Myocyte (in vitro differentiated cells): ENCODE data around the gene FHOD3. TPM values are rescaled to one million over a fixed set of nuclear protein-coding genes. Genes with fewer than 3 reads are reported as not detected.

Experiments
- DNase-seq: peaks from one replicate; pipeline ENCODE4 v3.0.0-alpha.2; 2012; ENCODE audit warnings: low read depth
- total RNA-seq: library from RNA; depleted of rRNA; stranded (reverse); fragments of >200 nt; gene quantifications from 2 replicates; pipeline ENCODE4 v1.2.3, GENCODE V29; 2014

Gene FHOD3
- total RNA-seq, 1 donor from 2014 or later = 57.5 TPM

GRCh38 chr18:36378205-36378604, 80.7 kb downstream of the FHOD3 start:
- DNase-seq = peak; percentile 27

DNA sequence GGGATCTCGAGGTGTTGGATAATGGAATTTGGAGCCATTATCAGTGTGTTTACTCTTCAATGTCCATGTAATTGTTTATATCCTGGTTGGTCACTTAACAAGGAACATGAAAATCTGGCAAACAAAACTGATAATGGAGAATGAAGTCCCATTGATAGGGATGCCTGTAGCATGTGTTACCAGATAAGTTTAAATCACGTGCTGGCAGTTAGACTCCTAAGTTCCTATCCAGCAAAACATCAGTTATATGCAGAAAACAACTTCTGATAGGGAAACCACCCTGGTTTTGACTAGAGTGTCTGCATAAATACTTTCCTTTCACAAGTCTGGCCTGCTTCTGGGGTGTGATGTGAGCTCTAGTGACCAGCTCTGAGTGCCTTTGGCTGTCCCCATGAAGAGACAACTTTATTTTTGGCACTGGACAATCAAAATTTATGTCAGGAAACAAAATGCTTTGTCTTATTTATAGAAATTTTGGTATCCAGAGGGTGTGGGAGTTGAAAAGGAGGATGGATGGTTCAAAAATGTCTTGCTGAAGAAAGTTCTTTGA, 82.0 kb downstream of the FHOD3 start:
- no peak for DNase-seq

GRCh38 chr18:36380173-36380827, 82.8 kb downstream of the FHOD3 start:
- no peak for DNase-seq

DNA sequence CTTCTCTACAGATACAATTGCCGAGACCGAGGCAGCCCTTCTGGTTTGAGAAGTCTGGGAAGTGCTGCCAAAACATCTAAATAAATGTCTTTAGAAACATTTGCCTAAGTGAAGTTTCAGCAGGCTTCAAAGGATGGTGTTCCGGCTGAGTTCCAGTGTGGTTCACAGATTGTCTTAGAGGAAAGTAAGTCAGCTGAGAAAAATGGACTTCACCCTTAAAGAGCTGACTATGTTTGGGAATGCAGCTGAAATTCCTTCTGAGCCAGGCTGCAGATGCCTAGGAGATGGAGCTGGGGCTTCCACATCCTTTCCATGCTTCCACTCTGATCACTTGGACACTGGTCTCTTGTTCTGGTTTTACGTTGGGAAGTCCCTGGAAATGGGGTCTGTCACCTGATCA, 83.6 kb downstream of the FHOD3 start:
- no peak for DNase-seq

DNA sequence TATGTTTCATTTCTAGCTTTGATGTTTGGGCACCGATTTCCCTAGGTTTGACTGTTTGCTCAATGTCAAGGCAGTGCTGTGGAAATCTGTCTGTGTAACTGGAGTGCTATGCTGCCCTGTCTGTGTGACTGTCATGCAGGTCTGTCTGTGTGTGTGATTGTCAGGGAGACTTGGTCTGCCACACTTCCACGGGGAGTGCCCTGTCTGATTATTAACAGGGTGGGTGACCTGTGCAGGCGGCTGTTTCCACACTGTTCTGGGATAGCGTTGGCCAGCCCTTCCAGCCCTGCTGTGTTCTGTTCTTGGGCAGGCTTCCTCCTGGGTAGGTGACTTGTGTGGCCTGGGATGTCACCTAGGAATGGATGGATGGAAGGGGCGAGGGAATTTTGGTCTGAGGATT, 85.3 kb downstream of the FHOD3 start:
- DNase-seq = no peak

GRCh38 chr18:36386150-36386920, 88.8 kb downstream of the FHOD3 start:
- DNase-seq = peak; percentile 24

GRCh38 chr18:36387310-36387709, 89.8 kb downstream of the FHOD3 start:
- no peak for DNase-seq

GRCh38 chr18:36388310-36388709, 90.8 kb downstream of the FHOD3 start:
- no peak for DNase-seq

DNA sequence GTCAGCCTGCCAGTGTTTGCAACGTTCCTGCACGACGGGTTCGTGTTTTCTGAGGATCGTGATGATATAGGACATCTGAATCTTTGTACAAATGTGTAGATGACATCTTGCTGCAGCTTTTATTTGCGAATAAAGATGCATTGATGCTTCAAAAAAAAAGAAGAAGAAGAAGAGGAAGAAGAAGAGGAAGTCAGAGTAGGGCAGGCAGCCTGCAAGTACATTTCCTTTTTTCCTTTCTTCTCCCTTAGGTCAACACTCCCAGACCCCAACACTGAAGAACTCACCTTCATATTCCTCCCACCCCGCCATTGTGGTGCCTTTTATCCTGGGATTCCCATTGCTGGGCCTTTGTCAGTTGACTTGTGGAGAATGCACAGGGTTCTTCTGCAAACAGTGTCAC, 91.5 kb downstream of the FHOD3 start:
- DNase-seq = no peak

- peak; percentile 53 for DNase-seq
These were observed 92.5 kb downstream of the FHOD3 start for GRCh38 chr18:36389811-36390581.

- peak; percentile 64 for DNase-seq
These were observed 94.1 kb downstream of the FHOD3 start for GRCh38 chr18:36391426-36392145.

DNA sequence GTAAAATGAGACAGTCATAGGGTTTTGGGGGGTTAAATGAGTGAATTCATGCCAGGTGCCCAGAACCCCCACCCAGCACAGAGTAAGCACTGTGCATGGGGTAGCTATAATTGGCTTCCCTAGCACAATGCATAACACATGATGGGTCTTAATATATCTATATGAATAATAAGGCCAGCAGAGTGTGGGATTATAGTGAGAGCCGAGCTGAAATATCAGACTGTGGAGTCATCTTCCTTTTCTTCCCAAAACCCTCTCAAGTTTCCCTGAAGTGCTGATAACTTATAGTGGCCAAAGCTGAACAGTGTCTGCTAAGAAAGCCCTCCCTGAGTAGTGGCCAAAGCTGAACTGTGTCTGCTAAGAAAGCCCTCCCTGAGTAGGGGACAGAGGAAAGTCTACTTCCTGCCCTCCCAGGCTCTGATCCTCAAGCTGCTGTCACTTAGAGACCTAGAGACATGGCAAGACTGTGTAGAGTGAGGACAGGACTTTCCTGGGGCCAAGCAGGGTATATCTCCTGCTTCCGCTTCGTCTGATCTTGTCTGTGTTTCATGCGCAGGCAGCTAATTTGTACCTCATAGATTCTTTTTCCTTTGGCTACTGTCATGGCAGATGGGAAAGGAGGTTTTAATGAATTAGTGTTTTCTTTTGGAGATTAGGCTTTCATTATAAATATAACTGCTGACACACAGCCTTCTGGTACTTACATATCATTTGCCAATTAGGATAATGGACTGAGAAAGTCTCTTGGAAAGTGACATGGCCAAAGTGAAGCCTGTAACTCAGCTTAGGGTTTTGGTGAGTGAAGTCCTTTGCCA, 94.9 kb downstream of the FHOD3 start:
- peak; percentile 67 for DNase-seq

DNA sequence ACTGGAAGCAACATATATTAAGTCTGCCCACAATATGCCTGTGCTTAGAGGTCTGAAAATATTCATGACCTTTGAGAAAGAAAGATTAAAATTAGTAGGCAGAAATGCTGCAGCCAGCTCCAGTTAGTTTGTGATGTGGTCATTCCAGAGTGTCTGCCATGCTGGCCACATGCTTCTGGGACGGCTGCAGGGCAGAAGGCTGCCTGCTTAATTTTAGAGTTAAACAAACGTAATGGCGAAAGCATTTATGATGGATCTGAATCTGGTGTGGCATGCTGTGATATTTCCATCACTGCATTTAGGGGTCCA, 95.4 kb downstream of the FHOD3 start:
- peak; percentile 60 for DNase-seq

GRCh38 chr18:36394486-36394885, 97.0 kb downstream of the FHOD3 start:
- DNase-seq = no peak

DNA sequence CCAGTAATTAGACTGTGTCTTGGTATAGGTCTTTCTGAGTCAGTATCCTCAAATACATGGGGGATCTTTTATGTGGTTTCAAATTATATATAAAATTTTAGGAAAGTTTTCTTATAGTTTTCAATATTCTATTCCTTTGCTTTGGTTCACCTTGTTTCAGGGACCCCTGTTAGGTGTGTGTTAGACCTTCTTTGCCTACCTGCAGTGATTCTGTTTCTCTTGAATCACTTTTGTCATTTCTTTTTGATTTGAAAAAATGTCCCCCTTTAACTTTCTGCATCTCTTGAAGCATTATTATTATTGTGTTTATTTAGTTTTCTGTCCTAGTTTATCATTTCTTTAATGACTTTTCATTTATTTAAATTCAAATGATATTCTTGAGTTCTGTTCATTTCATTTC, 98.7 kb downstream of the FHOD3 start:
- no peak for DNase-seq

DNA sequence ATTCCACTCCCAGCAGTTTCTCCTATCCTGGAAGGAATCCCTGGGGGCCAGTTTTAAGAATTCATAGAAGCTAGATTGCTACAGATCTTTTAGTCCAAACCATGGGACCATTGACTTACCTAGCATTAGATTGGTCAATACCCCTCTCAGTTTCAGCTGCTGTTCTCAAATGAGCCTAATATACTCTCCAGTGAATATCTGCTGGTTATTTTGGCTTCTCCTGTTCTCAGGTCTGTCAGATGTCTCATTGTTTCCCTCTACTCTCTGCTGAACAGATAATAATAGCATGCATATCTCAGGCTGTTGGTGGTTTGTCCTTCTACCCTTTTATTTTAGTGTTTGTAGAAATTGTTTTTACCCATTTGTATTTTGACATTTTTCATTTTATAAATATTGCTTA, 99.5 kb downstream of the FHOD3 start:
- peak; percentile 68 for DNase-seq

DNA sequence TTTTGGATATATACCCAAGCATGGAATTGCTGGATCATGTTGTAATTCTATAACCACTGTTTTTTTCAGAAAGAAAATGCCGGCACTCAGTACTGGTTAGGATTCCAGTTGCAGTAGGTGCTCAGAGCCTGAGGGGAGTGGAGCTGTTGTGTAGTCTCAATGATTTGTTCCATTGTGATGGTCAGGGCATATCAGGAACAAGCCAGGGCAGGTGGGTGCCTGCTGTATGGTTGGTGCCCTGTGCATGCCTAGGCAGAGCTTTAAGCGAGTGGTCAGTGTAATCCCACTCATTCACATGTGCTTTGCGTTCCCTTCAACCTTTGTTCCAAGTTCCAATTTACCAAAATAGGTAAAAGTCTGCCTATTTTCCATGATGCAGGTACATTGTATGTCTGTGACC, 100.9 kb downstream of the FHOD3 start:
- DNase-seq = no peak

DNA sequence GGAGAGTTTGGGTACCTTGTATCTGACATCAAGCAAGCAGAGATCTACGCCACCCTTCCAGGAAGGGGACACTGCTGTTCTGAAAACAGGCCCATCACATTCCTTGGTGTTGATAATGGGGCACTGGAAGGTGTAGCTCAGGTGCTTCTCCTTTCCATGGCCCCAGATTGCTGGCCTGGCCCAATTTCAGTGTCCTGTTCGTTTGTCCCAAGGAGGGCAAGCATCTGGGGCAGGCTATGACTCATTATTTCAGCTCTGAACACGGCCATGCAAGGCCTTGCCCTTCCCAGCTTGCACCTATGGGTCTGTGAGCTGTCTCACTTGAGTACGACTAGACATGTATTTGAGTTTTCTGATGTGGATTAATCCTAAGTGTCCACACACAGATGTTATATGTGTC, 101.5 kb downstream of the FHOD3 start:
- no peak for DNase-seq

DNA sequence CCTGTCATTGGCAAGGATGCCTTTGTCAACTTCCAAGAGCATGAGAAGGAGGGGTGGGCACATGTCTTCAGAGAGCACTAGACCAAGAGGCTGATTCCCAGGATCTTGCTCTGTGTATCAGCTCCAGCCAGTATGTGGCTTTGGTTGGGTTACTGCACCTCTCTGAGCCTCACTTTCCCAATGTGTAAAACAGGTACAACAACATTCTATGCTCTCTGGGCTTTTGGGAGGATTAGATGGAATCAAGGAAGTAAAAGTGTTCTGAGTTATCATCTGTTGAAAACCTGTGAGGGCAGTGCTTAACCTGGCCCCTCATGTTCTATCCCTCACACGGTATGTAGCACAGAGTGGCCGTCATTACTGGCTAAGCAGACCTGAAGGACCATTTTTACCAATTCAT, 103.9 kb downstream of the FHOD3 start:
- DNase-seq = no peak

GRCh38 chr18:36402765-36403396, 105.4 kb downstream of the FHOD3 start:
- DNase-seq = no peak
